Osteoblast (primary cell): ENCODE measurements around the gene MTA1. TPM values are rescaled to one million over a fixed set of nuclear protein-coding genes. Genes with fewer than 3 reads are reported as not detected.

Source experiments
- DNase-seq: peaks from one replicate; pipeline ENCODE4 v3.0.0; 2011; ENCODE audit warnings: low spot score, mixed read lengths; ENCODE audit not compliant: insufficient read length; ENCODE audit errors: missing footprints
- H2AFZ ChIP-seq: 2 replicates; pipeline ENCODE4 v1.6.0; 2011; ENCODE audit warnings: mild to moderate bottlenecking, low read length
- H3K27ac ChIP-seq: 2 replicates; pipeline ENCODE4 v1.5.1; 2011; ENCODE audit warnings: mild to moderate bottlenecking, low read depth, low read length, moderate library complexity
- H3K27me3 ChIP-seq: 2 replicates; pipeline ENCODE4 v1.6.0; 2012; ENCODE audit warnings: mild to moderate bottlenecking, control low read depth, inconsistent platforms, low read length, moderate library complexity; ENCODE audit not compliant: insufficient read depth
- H3K36me3 ChIP-seq: 2 replicates; pipeline ENCODE4 v1.5.1; 2011; ENCODE audit warnings: mild to moderate bottlenecking, low read length, control low read depth, moderate library complexity; ENCODE audit not compliant: insufficient read depth
- H3K4me1 ChIP-seq: 2 replicates; pipeline ENCODE4 v1.5.1; 2011; ENCODE audit warnings: mild to moderate bottlenecking, low read length, control low read depth, moderate library complexity; ENCODE audit not compliant: insufficient read depth
- H3K4me2 ChIP-seq: 2 replicates; pipeline ENCODE4 v1.6.0; 2011; ENCODE audit warnings: mild to moderate bottlenecking, low read length; ENCODE audit not compliant: insufficient read depth
- H3K4me3 ChIP-seq: fragments of 200-600 bp; sonication (generic); 3 replicates; pipeline ENCODE4 v1.5.1; 2012; ENCODE audit warnings: mild to moderate bottlenecking, low read length, inconsistent platforms; ENCODE audit not compliant: insufficient read depth
- H3K79me2 ChIP-seq: 2 replicates; pipeline ENCODE4 v1.6.0; 2012; ENCODE audit warnings: mild to moderate bottlenecking, low read length, control low read depth, inconsistent platforms; ENCODE audit not compliant: insufficient read depth
- H3K9me3 ChIP-seq: 2 replicates; pipeline ENCODE4 v1.5.1; 2011; ENCODE audit warnings: low read depth, low read length, control low read depth
- H4K20me1 ChIP-seq: 2 replicates; pipeline ENCODE4 v1.6.0; 2012; ENCODE audit warnings: mild to moderate bottlenecking, low read length, control low read depth; ENCODE audit not compliant: insufficient read depth
- total RNA-seq: library from RNA; depleted of rRNA; stranded (reverse); fragments of >200 nt; gene quantifications from 2 replicates; pipeline ENCODE4 v1.2.3, GENCODE V29; 2012
- TF ChIP-seq, protein P1 (sequence below): IDR thresholded peaks from 2 replicates; pipeline ENCODE4 v1.5.1; 2011; ENCODE audit warnings: mild to moderate bottlenecking, low read depth, low read length, moderate library complexity; ENCODE audit errors: extremely low read depth

Gene MTA1
- total RNA-seq, 1 donor: 60.4 TPM

DNA sequence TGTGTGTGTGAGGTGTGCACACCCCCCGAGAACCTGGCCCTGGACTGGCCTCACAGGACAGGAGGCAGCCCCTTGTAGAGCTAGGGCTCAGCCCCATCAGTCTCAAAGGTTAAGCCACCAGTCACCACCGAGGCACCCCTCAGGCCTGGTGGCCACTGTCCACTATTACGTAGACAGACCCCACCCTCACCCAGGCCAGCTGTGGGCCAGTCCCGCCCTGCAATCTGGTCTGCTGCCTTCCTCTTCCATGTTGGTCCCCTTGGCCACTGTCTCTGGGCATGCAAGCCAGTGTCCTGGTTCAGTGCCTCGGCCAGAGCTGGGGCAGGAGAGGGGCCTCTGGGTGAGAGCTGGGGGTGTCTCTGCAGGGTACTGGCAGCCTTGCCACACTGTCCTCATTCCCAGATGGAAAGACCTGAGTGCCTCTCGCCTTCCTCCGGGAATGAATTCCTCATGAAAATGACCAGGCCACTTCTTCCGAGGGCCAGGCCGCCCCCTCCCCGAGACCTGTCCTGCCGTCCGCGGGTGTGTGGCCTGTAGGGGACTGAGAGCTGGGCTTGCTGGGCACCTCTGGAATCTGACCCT, 22.2 kb upstream of the MTA1 start:
- peak; percentile 83 for DNase-seq
- H3K4me2 ChIP-seq: peak overlapping the region; percentile 86
- H3K27me3 ChIP-seq: no peaks in the 10 kb centered on the region
- peaks cover 10% of the 10 kb centered on the region for H3K4me1 ChIP-seq
- peak overlapping the region; percentile 81 for H3K4me3 ChIP-seq
- H4K20me1 ChIP-seq: no peaks in the 10 kb centered on the region
- TF ChIP-seq, protein P1, sequence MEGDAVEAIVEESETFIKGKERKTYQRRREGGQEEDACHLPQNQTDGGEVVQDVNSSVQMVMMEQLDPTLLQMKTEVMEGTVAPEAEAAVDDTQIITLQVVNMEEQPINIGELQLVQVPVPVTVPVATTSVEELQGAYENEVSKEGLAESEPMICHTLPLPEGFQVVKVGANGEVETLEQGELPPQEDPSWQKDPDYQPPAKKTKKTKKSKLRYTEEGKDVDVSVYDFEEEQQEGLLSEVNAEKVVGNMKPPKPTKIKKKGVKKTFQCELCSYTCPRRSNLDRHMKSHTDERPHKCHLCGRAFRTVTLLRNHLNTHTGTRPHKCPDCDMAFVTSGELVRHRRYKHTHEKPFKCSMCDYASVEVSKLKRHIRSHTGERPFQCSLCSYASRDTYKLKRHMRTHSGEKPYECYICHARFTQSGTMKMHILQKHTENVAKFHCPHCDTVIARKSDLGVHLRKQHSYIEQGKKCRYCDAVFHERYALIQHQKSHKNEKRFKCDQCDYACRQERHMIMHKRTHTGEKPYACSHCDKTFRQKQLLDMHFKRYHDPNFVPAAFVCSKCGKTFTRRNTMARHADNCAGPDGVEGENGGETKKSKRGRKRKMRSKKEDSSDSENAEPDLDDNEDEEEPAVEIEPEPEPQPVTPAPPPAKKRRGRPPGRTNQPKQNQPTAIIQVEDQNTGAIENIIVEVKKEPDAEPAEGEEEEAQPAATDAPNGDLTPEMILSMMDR: no peak
- H3K79me2 ChIP-seq: peaks cover 13% of the 10 kb centered on the region
- no peaks in the 10 kb centered on the region for H3K9me3 ChIP-seq
- H3K36me3 ChIP-seq: peaks cover 12% of the 10 kb centered on the region
- no peak overlapping the region for H3K27ac ChIP-seq
- H2AFZ ChIP-seq: peak overlapping the region; percentile 59

DNA sequence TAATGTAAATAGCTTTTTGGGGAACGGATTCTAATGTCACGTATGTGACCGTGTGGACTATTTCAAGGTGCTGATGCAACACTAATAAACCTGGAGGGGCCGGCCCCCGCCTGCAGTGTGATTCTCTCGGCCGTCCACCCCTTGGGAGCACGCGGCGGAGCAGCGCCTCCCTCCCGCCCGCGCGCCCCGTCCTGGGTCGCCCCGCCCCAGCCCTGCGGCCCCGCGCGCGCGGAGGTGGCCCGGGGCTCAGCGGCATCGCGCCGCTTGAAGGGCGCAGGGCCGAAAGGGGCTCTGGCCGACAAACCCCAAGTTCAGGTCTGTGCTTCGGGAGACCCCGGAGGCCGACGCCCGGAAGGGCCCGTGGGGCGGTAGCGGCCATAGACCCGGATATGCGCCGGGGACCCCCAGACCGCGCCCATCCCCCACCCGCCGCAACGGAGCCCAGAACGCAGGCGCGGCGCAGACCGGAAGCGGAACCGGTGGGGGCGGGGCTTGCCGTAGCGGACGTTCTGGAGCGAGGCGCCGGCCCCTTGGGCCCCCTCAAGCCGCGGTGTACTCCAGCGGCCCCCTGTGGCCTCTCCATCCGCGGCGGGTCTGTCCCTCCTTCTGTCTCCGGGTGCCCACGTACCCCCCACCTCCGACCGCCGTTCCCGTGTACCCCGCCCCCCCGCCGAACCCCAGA, 21.4 kb upstream of the MTA1 start, which contains the start of gene TEX22:
Gene TEX22, plus strand, starts transcription at position 495 of the 682 bp plus-strand sequence. CDS start 803 bp downstream, outside the sequence.
- TF ChIP-seq, protein P1: no peak
- no peaks in the 10 kb centered on the region for H3K9me3 ChIP-seq

DNA sequence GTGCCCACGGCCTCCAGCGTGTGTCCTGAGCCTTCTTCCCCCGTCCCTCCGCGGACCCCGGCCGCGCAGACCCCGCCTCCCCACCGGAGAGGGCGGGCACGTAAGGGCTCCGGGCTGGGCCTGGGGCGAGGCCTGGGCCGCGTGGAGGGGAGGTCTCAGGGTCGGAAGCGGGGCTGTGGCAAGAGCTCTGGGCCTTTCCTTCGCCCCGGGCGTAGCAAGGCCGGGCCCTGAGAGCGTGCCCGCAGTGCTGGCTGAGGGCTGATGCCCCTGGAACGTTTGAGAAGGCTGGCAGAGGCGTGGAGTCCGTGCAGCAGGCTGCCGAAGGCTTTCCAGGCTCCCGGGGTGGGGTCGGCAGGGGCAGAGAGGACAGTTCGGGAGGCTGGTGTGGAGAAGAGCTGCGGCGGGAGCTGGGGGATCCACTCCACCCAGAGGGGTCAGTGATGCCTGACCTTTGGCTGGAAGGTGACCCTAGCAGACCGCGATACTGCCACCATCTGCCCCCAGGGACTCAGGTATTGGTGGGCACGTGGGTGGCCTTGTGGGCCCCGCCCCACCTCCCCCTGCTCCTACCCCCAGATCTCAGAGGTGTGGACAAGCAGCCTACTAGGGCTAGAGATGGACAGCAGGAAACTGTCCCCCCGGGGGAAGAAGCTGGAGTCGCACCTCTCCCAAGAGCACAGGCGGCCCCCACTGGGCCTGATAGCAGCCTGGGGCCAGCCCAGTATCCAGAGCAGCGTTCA, 20.7 kb upstream of the MTA1 start:
- TF ChIP-seq, protein P1: no peak
- Histone ChIP-seq H4K20me1 (no peaks in the 10 kb centered on the region), H3K9me3 (no peaks in the 10 kb centered on the region), H3K27ac (peak overlapping the region; percentile 69), H3K79me2 (peaks cover 13% of the 10 kb centered on the region), H2AFZ (peak overlapping the region; percentile 65), H3K4me3 (peak overlapping the region; percentile 81), H3K4me1 (peaks cover 10% of the 10 kb centered on the region), H3K4me2 (peak overlapping the region; percentile 86), H3K27me3 (no peaks in the 10 kb centered on the region), H3K36me3 (peaks cover 12% of the 10 kb centered on the region)
- DNase-seq: no peak

More for the DNA sequence above, 21.4 kb upstream of the MTA1 start, which contains the start of gene TEX22:
- no peaks in the 10 kb centered on the region for H3K27me3 ChIP-seq
- H3K4me1 ChIP-seq: peaks cover 10% of the 10 kb centered on the region
- peak within 1 kb of the TSS; percentile 65 for H2AFZ ChIP-seq
- H3K27ac ChIP-seq: peak within 1 kb of the TSS; percentile 69
- H3K4me2 ChIP-seq: peak within 1 kb of the TSS; percentile 86
- no peaks in the 10 kb centered on the region for H4K20me1 ChIP-seq
- peak; percentile 99 for DNase-seq
- peak within 1 kb of the TSS; percentile 81 for H3K4me3 ChIP-seq
- peaks cover 12% of the 10 kb centered on the region for H3K36me3 ChIP-seq
- H3K79me2 ChIP-seq: peaks cover 13% of the 10 kb centered on the region

DNA sequence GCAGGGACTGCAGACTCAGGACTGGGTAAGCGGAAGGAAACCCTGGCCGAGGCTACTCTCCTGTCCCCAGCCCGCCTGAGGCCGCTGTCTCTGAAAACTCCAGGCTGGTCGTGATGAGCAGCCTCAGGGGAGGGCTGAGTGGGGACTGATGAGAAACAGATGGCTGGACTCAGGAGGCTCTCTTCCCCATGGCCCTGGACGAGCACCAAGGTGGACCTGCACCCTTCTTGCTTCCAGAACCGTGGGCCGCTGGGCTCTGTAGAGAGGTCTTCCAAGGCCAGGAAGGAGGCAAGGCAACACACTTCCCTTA, 20.2 kb upstream of the MTA1 start:
- Histone ChIP-seq H3K27ac (no peak overlapping the region), H2AFZ (no peak overlapping the region), H3K9me3 (peaks cover 3% of the 10 kb centered on the region), H3K4me2 (peak overlapping the region; percentile 86), H3K4me3 (peak overlapping the region; percentile 81), H3K79me2 (peaks cover 13% of the 10 kb centered on the region), H3K36me3 (peaks cover 12% of the 10 kb centered on the region), H3K4me1 (peaks cover 10% of the 10 kb centered on the region), H3K27me3 (no peaks in the 10 kb centered on the region), H4K20me1 (no peaks in the 10 kb centered on the region)
- DNase-seq: no peak
- TF ChIP-seq, protein P1: no peak
